Amniotic stem cell (primary cell): Measurements from ENCODE around the gene VPS11.
A peak's percentile ranks its signal among the peaks of the same experiment; 100 is the strongest.
"Not testable (repeated sequence)": the region's sequence is repeated elsewhere in the genome, so short reads cannot be mapped to it uniquely, and the experiment has no call there.

ENCODE experiments used
- DNase-seq: peaks from one replicate; lab custom pipeline; 2025; lab: John Stamatoyannopoulos, UW

Gene VPS11

GRCh38 chr11:119067371-119068222, at the start of gene VPS11:
Gene VPS11 (plus strand): TSS chr11:119067818. CDS start chr11:119067824, 6 bp downstream.
- peak; percentile 97 for DNase-seq

- peak; percentile 94 for DNase-seq
Observed at GRCh38 chr11:119018074-119018938, 49.3 kb upstream of the VPS11 start, which contains the start of the genes RPS25 and TRAPPC4. Gene RPS25 (minus strand): TSS chr11:119018343. CDS start chr11:119018284, 59 bp downstream. Gene TRAPPC4 (plus strand): TSS chr11:119018766. CDS start chr11:119018796, 30 bp downstream.

- no peak for DNase-seq
Observed at GRCh38 chr11:119019996-119020395, 47.6 kb upstream of the VPS11 start.

- DNase-seq = no peak
Observed at GRCh38 chr11:119021631-119022030, 46.0 kb upstream of the VPS11 start.

- no peak for DNase-seq
Observed at GRCh38 chr11:119023741-119024140, 43.9 kb upstream of the VPS11 start.

- no peak for DNase-seq
Observed at GRCh38 chr11:119024430-119025098, 43.1 kb upstream of the VPS11 start.

GRCh38 chr11:119025099-119025473, 42.5 kb upstream of the VPS11 start:
- DNase-seq = no peak

- no peak for DNase-seq
Observed at GRCh38 chr11:119025541-119025940, 42.1 kb upstream of the VPS11 start.

GRCh38 chr11:119025978-119026766, 41.4 kb upstream of the VPS11 start:
- no peak for DNase-seq

- DNase-seq = no peak
Observed at GRCh38 chr11:119026970-119027369, 40.6 kb upstream of the VPS11 start.

- DNase-seq = no peak
Observed at GRCh38 chr11:119027561-119028345, 39.9 kb upstream of the VPS11 start.

- no peak for DNase-seq
Observed at GRCh38 chr11:119028346-119029068, 39.1 kb upstream of the VPS11 start.

GRCh38 chr11:119029069-119029339, 38.6 kb upstream of the VPS11 start:
- no peak for DNase-seq

GRCh38 chr11:119029340-119030028, 38.1 kb upstream of the VPS11 start:
- DNase-seq = no peak

GRCh38 chr11:119030029-119030328, 37.6 kb upstream of the VPS11 start:
- no peak for DNase-seq

GRCh38 chr11:119030329-119031047, 37.1 kb upstream of the VPS11 start, which contains the start of gene SLC37A4:
Gene SLC37A4 (minus strand): TSS chr11:119030877.
- DNase-seq = peak; percentile 96

- no peak for DNase-seq
Observed at GRCh38 chr11:119031912-119032280, 35.7 kb upstream of the VPS11 start.

- not testable (repeated sequence) for DNase-seq
Observed at GRCh38 chr11:119033421-119033820, 34.2 kb upstream of the VPS11 start.

- DNase-seq = no peak
Observed at GRCh38 chr11:119034813-119035212, 32.8 kb upstream of the VPS11 start.
